HG02943 (cell line): ENCODE data around the gene SPDYC.

ENCODE experiments used
- ATAC-seq: cut with Tn5 transposase; IDR thresholded peaks from one replicate; pipeline ENCODE4 v1.9.1; 2021; ENCODE audit warnings: mild to moderate bottlenecking, low read depth, moderate library complexity; ENCODE audit not compliant: unreplicated experiment

Gene SPDYC

GRCh38 chr11:65217441-65218423, 47.7 kb downstream of the SPDYC start:
- ATAC-seq: no peak

GRCh38 chr11:65218446-65218845, 48.4 kb downstream of the SPDYC start:
- ATAC-seq: no peak

GRCh38 chr11:65219930-65220213, 49.8 kb downstream of the SPDYC start:
- ATAC-seq: no peak

GRCh38 chr11:65221026-65221425, 51.0 kb downstream of the SPDYC start:
- no peak for ATAC-seq
